Activated CD8-positive, alpha-beta memory T cell treated with anti-CD3 and anti-CD28 coated beads, Interleukin-2, amount 50 U/mL, for 48 hours (primary cell): ENCODE measurements around the gene MST1.
A peak's percentile ranks its signal among the peaks of the same experiment; 100 is the strongest.

Source experiments
- DNase-seq: peaks from one replicate; pipeline ENCODE4 v3.0.0-alpha.2; 2020

MST1 gene

DNA sequence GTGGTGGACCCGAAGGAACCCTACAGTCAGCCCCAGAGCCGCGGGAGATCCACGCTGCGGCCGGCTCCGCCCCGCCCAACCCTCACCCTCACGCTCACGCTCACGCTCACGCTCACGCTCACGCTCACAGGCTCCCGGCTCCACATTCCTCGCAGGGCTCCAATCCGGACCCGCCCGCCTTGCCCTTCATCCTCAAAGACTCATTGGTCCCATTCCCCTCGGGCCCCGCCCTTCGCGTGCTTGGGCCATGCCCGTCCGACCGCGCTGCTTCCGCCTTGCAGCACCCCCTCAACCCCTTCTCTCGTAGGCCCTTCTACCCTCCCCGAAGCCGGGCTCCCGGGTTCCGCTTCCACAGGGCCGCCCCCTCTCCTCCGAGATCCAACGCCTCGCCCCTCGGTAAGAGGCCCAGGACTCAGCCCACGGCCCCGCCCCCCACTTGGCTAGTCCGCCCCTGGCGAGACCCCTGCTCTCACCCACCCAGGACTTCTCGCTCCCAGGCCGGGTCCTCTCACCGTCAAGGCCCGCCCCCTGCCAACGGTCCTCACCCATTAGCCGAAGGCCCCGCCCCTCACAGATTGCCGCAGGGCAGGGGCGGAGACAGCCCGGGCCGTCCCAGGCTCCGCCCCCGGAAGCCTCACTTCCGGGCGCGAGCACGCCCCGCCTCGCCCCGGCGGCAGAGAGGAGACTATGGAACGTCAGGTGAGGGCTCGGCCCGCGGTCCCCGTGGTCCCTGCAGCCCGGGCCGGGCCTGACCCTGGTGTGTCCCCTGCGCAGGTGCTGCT, 15.4 kb downstream of the MST1 start, which contains the start of gene APEH:
Gene APEH, plus strand, starts transcription at position 637 of the 782 bp plus-strand sequence. Its CDS starts 51 bp downstream, at position 688.
- peak; percentile 97 for DNase-seq

DNA sequence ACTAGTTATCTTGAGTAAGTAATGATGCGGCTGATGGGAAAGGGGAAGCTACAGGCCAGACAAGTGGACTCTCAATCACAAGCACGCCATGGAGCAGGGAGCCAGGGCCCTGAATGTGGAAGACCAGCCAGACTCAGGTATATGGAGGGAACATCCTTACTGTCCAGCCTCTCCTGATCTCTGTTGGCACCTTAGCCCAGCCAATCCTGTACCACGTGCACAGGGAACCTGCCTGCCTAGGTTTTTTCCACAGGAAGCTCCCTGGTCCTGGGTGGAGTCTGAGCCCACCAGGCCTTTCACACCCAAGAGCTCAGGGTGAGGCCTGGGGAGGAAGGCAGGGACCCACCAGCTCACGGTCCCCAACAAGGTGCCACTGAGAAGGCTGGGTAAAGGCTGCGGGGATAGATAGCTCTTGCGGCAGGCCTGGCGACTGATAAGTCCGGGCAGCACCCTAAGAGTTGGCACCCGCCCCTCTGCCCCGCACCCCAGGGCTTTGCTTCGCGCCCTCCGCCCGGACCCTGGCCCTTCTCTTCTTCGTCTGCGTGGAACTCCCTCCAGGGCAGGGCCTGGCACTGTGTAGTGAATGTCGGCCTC, 16.1 kb downstream of the MST1 start:
- no peak for DNase-seq

GRCh38 chr3:49671291-49672288, 17.7 kb downstream of the MST1 start:
- DNase-seq = peak; percentile 86

DNA sequence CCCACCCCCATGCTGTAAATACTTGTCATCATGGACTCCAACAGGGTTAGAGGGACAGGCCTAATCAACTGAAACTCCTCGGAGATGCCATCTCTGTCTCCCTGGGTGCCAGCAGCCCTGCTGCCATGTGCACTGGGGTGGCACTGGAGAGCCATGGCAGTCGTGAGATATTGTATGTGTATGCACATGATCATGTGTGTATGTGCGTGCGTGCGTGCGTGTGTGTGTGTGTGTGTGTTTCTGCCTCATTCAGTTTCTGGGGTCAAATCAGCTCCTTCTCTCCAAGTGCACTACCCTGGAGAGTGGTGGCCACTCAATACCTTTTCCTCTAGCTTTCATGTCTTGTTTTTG, 18.4 kb downstream of the MST1 start:
- DNase-seq = no peak

- no peak for DNase-seq
These were observed 19.9 kb downstream of the MST1 start for GRCh38 chr3:49669352-49669751.

GRCh38 chr3:49668861-49669260, 20.4 kb downstream of the MST1 start:
- no peak for DNase-seq

DNA sequence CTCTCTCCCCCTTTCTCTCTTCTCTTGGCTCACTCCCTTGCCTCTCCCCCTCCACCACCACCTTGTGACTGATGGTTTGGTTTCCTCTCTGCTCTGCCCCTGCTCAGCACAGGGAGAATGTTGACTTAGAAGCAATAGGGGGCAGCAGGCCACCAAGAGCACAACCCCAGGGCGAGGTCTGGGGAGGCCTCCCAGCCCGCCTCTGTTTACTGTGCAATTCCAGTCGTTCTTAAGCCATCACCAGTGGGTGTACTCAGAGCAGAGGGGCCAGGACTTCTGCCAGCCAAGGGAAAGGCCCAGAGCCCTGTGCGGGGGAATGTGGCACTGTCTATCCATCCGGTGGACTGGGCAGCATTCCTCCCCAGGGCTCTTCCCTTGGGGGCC, 20.9 kb downstream of the MST1 start:
- DNase-seq = no peak

GRCh38 chr3:49667701-49668413, 21.4 kb downstream of the MST1 start:
- no peak for DNase-seq

GRCh38 chr3:49666592-49666991, 22.7 kb downstream of the MST1 start:
- DNase-seq = no peak

GRCh38 chr3:49665822-49666519, 23.3 kb downstream of the MST1 start:
- DNase-seq = no peak

- DNase-seq = no peak
These were observed 25.0 kb downstream of the MST1 start for GRCh38 chr3:49664300-49664699.

GRCh38 chr3:49663831-49664230, 25.4 kb downstream of the MST1 start:
- DNase-seq = no peak

DNA sequence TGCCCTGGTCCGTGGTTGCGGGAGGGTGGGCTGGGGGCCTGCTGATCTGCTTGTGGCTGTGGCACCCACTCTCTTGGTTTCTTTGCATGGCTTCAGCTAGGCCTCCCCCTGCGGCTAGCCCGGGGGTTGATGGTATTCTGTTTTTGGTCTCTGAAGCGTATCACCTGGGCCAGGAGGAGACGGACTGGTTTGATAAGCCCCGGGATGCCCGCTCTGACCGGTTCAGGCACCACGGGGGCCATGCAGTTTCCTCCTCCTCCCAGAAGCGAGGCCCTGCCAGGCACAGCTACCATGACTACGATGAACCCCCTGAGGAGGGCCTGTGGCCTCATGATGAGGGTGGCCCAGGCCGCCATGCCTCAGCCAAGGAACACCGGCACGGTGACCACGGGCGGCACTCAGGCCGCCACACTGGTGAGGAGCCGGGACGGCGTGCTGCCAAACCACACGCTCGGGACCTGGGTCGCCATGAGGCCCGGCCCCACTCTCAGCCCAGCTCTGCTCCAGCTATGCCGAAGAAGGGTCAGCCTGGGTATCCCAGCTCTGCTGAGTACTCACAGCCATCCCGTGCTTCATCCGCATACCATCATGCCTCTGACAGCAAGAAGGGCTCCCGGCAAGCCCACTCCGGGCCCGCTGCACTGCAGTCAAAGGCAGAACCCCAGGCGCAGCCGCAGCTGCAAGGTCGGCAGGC, 26.4 kb downstream of the MST1 start:
- no peak for DNase-seq

- no peak for DNase-seq
These were observed 27.3 kb downstream of the MST1 start for GRCh38 chr3:49662021-49662420.

- DNase-seq = no peak
These were observed 28.0 kb downstream of the MST1 start for GRCh38 chr3:49661281-49661680.

- no peak for DNase-seq
These were observed 29.5 kb downstream of the MST1 start for GRCh38 chr3:49659756-49660155.

DNA sequence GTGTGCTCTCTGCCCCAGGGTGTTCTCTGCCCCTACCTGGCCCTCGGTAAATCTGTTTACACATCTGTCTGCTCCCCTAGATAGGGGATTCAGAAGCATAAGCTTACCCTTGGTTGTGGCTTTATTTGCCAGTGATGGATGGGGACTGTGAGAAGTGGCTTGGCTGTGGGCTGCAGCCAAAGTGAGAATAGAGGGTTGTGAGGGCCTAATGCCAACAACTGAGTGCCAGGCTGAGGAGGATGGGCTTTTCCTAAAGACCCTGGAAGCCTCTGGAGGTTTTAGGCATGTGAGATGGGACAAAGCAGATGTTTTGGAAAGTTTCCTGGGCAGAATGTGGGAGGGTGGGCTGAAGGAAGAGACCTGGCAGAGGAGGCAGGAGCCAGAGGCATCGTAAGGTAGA, 30.6 kb downstream of the MST1 start:
- DNase-seq = no peak

DNA sequence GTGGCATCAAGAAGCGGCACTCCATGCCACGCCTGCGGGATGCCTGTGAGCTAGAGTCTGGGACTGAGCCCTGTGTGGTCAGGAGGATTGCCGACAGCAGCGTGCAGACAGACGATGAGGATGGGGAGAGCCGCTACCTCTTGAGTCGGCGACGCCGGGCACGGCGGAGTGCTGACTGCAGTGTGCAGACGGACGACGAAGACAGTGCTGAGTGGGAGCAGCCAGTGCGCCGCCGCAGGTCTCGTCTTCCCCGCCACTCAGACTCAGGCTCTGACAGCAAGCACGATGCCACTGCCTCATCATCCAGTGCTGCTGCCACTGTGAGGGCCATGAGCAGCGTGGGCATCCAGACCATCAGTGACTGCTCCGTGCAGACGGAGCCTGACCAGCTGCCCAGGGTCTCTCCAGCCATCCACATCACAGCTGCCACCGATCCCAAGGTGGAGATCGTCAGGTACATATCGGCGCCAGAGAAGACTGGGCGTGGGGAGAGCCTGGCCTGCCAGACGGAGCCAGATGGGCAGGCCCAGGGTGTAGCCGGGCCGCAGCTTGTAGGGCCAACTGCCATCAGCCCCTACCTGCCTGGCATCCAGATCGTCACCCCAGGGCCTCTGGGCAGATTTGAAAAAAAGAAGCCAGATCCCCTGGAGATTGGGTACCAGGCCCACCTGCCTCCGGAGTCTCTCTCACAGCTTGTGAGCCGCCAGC, 31.9 kb downstream of the MST1 start:
- DNase-seq = no peak

GRCh38 chr3:49656541-49657112, 32.6 kb downstream of the MST1 start:
- no peak for DNase-seq

- DNase-seq = no peak
These were observed 33.5 kb downstream of the MST1 start for GRCh38 chr3:49655731-49656285.
